GM18508 (cell line): ENCODE measurements around the gene STAU1.
"Not testable (repeated sequence)": the region's sequence is repeated elsewhere in the genome, so short reads cannot be mapped to it uniquely, and the experiment has no call there.

Experiments used
- ATAC-seq: cut with Tn5 transposase; IDR thresholded peaks from one replicate; pipeline ENCODE4 v1.9.1; 2021; ENCODE audit warnings: moderate number of reproducible peaks; ENCODE audit not compliant: insufficient read depth, unreplicated experiment

The STAU1 gene

DNA sequence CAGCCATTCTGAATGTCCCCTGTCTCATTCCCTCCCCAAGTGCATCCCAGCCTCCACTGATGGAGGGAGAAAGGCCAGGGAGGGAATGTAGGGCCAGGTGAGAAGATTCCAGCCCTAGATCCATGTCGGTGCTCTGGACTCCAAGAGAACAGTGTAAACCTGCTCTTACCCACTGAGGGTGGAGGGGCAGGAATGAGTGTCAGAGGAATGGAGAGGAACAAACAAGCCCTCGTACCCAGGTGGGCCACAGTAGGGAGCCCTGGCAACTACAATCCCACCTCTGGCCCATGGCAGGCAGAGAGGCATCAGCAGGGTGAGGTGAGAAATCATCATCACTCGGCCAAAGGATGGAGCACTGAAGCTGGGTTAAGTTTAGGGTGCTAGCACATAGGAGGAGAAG lies 54.6 kb downstream of the STAU1 start:
- no peak for ATAC-seq

DNA sequence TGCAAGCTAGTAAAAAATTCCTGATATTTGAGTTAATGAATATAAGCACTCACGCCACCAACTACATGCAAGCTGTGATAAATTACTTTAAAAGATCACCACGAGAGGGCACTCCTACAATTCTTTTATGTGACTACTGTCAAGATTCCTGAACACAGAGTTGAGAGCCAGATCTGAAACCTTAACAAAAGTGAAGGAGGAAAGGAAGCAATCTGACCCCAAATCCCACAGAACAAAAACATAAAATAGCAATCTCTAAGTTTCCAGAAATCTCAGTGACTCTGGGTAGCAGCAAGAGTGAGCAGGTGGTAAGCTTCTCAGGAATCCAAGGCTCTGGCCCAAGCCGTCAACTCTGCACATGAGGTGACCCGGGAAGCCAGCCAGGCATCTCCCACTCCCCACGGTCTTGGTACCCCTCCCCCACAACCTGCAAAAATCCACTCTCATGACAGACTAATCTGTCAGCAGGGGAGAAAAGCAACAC lies 55.1 kb downstream of the STAU1 start:
- ATAC-seq: no peak

DNA sequence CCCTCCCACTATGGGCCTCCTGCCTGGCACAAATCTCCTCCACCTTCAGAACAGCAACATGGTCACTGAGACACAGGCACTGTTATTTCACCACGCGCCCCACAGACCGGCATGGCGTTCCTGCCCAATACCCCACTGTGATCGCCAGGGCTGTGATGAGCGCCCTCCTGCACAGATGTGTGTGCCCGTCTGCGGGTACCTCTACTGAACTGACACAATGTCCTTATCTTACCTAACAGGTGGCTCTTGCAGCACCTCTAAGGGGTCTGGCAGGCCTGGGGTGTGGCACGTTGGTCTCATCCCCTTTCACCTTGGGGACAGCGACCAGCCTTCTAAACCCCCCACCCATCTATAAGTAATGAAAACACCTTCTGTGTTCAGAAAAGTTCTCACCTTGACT lies 64.2 kb downstream of the STAU1 start:
- ATAC-seq: no peak

DNA sequence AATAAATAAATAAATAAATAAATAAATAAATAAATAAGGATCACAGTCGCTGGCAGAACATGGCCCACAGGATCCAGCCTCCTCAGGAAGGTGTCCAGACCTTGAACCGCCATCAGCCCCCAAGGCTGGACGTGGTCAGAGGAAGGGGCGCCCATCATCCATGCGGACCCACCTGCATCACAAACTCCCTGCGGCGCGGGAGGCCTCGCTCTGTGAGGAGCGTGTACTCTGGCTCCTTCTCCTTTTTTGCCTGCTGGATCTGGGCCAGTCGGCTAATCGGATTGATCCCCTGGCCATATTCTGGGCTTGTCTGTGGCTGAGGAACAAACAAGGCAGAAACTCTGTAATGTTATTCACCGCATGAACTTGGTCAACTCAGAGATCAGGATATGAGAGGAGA lies 65.2 kb downstream of the STAU1 start:
- no peak for ATAC-seq

DNA sequence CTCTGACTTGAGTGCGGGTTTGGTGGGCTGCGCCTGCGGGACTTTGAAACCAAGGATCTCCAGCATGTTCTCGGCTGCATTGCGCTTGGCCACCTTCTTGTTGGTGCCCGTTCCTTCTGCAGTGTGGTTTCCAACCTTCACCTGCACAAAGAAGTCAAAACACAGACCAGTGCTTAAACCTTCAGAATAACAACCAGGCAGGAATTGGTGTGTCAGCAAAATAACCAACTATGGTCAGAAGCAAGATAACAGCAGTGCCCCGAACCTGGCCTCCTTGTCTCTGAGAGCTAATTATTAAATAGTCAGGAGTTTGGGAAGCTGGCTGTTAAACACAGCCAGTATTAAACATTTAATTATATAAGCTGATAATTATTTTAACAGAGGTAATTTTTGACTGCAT lies 68.1 kb downstream of the STAU1 start:
- no peak for ATAC-seq

DNA sequence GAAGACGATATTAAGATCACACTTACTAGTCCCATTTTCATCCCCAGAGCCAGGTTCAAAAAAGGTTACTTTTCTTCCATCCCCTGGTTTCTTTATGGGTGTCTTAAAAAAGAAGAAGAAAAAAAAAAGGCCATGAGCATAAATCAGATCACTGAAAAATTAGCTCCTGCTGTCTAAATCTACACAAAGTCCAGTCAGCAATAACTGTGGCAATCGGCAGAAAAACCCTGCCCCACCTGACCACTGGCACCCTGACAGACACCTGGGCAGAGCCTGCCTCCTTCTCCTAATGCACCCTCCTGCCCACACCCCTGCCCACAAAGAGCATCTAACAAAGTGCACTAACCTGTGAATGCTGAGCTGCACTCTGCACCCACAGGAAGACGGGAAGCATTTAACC lies 69.8 kb downstream of the STAU1 start:
- ATAC-seq: no peak

DNA sequence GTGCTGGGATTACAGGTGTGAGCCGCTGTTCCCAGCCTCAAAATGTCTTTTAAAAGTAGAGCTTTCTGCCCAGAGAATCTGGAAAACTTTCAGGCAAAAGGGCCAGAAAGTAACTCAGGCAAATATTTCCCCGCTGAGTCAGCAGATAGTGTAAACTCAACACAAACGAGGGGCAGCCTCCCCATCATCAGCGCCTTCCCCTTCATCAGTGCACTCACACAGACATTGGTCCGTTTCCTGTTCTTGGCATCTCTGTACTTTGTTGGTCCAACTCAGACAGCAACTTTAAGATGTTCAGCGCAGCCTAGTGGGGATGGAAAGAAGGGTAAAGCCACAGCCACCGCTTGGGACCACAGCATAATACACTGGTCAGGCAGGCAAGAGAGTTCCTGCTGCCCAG lies 72.6 kb downstream of the STAU1 start:
- no peak for ATAC-seq

DNA sequence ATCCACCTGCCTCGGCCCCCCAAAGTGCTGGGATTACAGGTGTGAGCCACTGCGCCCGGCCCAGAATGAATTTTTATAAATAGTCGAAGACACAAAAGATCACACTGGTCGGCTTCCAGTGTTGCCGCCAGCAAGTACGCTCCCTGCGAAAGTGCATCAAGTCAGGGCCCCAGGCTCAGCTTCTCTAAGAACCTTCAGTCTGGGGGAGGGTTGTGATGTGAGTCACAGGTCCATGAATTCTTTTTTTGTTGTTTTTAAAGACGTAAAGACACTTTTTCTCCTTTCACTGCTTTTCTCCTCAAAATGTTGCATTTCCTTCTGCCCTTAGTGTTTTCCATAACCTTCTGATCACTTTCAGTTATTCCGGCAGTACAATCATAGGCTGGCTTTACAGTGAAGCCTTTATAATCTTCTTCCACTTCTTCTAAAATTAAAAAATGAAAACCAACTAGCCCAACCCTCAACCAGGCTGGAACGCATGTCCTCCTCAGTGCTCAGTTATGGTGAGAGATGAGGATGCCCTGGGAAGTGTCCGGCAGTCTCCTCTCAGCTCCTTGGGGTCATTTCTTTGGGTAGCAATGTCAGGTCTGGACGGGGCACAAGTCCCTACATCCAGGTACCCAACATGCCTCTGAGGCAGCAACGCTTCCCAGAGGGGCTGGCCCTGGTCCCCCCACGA lies 75.4 kb downstream of the STAU1 start:
- ATAC-seq: no peak

DNA sequence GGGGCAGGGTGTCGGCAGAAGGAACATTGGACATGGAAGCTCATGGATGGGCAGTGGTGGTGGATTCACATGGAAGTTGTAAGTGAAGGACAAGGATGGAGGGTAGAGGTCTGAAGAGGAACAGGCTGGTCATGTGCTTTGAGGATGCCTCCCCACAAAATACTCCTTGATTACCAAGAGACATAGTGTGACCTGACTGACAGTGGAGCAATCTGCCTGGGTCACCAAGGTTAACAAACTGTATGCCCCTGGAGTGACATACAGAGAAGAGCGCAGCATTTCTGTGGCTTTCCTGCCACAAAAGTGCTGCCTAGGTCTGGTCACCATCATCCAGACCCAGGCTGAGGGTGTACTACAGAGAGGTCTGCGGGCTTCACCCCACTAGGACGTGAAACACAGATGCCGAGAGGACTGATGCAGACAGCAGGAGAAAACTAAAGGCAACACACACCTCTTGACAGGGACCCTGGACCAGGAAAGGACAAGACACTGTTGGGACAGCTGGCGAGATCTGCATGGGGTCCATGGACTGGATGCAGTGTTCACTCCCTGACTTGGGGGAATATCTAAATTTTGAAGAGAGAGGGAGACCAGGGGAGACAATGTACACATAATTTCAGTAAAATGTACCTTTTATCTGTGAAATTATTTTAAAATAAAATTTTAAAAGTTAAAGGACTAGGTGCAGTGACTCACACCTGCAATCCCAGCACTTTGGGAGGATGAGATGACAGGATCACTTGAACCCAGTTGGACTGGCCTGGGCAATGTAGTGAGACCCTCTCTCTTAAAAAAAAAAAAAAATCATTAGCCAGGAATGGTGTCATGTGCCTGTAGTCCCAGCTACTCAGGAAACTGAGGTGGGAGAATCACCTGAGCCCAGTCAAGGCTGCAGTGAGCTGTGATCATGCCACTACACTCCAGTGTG lies 77.1 kb downstream of the STAU1 start:
- no peak for ATAC-seq

DNA sequence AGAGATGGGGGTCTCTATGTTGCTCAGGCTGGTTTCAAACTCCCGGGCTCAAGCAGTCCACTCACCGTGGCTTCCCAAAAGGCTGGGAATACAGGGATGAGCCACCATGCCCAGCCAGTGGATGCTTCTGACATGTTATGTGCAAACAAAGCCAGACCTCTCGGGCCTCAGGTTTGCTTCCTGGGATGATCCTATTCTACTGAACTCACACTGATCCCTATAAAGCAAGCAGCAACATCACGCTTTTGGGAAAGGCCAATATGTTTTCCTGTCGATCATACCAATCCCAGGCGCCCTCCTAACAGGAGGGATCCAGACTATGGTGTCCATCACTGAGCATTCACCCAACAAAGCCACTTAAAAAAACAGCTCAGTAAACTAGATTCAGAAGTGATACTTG lies 81.8 kb downstream of the STAU1 start:
- no peak for ATAC-seq

DNA sequence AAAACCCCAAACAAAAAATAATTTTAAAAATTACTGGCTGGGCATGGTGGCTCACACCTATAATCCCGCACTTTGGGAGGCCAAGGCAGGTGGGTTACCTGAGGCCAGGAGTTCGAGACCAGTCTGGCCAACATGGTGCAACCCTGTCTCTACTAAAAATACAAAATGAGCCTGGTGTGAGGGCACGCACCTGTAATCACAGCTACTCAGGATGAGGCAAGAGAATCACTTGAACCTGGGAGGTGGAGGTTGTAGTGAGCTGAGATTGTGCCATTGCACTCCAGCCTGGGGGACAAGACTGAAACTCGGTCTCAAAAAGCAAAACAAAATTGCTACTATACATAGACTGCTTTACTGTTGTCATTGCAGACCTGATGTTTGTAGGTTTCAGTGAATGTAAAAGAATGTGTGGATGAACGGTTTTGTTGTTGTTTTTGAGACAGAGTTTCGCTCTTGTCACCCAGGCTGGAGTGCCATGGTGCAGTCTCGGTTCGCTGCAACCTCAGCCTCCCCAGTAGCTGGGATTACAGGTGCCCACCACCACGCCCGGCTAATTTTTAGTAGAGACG lies 83.1 kb downstream of the STAU1 start:
- ATAC-seq: not testable (repeated sequence)

DNA sequence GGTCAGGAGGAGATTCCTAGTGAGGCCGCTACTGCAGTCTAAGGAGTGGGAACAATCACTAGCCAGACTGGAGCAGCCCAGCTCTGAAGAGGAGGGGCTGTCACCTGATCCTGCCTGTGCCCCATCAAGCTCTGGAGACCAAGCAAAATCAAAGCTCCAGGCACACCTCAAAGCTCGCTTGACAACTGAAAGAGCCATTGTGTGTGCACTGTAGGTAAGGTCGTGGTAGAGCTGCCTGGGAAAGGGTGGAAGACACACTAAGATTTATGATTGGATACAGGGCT lies 83.8 kb downstream of the STAU1 start:
- no peak for ATAC-seq

DNA sequence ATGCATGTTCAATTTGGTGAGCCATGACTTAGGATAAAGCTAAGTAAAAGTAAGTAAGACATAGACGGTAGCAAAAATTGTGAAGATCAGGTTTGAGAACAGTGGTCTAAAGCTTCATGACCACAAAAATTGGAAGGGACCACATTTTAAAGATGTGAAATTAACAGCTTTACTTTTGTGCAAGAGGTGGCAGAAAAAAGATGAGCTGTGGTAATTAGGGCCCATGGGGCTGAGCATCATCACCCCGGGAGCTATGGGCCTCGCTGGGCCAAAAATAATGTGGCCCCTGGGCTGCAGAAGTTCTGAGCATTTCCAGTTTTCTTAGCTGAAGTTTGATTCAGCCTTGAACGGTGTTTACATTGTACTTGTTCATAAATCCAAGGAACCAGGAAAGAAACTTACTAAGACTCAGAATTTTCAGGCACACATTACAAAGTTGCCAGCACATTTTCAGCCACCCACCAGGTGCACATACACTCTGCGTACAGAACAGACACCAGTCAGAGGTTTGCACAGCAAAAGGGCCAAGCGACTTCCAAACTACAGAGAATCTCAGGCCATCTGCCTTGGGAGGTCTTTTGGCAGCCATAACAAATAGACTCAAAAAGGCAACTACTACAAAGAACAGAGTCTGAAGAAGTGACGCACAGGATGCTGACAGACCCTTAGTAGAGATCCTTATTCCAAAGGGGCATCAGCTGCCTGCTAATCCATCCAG lies 84.3 kb downstream of the STAU1 start:
- ATAC-seq: no peak

DNA sequence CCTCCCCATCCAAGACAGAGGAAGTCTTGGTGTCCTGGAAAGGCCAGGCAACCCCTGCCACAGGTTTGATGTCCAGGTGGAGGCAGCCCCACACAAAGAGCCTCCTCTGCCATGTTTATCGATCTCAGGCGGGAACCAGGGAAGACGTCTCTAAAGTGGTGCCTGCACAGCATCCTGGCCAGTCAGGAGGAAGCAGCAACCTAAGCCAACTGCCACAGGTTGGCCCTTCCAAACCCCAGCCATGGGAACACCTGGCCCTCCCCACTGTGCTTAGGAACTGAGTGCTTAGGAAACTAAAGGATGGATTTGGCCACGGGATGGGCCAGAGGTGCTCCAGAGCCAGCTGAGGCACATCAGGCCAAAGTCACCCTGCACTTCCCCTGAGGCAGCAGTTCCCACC lies 85.1 kb downstream of the STAU1 start:
- ATAC-seq: no peak

DNA sequence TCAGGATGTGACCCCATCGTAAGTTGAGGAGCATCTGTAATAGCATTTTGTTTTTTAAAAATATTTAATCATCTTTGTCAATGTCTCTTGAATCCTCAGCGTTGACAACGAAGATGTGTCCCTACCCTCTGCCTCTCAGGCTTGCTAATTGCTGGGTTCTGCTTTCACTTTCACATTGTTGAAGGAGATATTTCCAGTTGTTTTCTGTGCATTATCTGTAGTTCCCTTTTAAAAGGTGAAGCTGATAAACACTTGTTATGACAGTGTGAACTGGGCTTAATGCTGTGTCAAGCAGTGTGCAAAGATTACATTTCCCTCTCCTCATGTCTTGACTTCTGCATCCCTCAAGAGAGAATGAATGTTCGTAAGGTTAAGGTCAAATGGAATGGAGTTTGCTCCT lies 87.2 kb downstream of the STAU1 start:
- no peak for ATAC-seq

DNA sequence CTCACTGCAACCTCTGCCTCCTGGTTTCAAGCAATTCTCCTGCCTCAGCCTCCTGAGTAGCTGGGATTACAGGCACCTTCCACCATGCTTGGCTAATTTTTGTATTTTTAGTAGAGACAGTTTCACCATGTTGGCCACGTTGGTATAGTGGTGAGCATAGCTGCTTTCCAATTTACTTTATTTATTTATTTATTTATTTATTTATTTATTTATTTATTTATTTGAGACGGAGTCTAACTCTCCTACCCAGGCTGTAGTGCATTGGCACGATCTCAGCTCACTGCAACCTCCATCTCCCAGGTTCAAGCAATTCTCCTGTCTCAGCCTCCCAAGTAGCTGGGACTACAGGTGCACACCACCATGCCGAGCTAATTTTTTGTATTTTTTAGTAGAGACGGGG lies 87.8 kb downstream of the STAU1 start:
- ATAC-seq: not testable (repeated sequence)

DNA sequence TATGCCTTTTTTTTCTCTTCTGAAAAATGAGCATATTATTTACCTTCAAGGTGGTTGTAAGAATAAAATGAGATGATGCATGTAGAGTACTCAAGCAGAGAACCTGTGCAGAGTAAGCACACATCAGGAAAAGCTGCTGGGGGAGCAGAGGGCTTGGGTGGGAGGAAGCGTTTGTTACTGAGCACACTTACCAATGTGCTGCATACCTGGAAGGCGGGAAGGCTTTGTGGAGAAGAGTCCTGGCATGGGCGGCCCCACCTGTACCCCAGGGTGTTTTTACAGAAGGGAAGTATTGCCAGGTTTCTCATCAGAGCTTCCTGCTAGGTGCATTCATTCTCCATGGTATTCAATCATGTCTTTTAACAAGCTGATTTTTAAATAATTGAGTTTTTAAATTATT lies 89.1 kb downstream of the STAU1 start:
- no peak for ATAC-seq

DNA sequence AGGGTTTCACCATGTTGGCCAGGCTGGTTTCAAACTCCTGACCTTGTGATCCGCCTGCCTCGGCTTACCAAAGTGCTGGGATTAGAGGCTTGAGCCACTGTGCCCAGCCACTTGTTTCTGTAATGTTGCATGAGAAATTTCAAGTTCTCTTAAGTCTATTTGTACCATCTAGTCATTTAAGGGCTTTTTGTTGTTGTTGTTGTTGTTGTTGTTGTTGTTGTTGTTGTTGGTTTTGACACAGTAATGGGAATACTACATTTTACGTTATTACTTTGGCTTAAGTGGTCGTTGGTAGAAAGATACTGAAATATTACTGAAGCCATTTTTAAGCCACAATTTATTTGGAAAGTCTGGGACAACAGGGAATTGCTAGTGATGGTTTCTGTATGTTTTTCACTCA lies 90.0 kb downstream of the STAU1 start:
- ATAC-seq: no peak

DNA sequence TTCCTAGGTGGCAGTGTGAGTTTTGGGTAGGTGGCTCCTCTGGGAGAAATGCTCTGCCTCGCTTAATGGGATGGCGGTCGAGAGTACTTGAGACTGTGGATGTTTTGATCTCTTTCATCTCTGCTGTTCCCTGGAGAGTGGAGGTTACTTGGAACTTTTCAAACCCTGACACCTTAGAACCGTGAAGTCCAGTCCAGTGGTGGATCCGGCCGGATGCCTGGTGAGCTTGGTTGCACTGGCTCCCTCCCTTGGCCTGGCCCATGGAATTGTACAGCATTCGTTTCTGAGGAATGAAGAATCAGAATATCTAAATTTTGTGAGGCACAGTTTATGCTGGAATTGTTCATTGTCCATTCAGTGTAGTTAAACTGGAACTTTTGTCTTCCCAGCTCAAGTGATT lies 91.0 kb downstream of the STAU1 start:
- no peak for ATAC-seq

DNA sequence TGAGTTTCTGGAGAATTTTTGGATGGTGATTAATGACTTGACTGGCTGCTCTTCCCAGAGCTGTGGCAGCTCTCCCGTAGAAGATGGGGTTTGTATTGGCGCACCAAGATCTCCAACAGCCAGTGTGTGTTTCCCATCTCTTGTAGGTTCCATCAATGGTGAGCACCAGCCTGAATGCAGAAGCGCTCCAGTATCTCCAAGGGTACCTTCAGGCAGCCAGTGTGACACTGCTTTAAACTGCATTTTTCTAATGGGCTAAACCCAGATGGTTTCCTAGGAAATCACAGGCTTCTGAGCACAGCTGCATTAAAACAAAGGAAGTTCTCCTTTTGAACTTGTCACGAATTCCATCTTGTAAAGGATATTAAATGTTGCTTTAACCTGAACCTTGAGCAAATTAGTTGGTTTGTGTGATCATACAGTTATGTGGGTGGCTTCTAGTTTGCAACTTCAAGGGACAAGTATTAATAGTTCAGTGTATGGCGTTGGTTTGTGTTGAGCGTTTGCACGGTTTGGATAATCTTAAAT lies 91.9 kb downstream of the STAU1 start:
- ATAC-seq: no peak

DNA sequence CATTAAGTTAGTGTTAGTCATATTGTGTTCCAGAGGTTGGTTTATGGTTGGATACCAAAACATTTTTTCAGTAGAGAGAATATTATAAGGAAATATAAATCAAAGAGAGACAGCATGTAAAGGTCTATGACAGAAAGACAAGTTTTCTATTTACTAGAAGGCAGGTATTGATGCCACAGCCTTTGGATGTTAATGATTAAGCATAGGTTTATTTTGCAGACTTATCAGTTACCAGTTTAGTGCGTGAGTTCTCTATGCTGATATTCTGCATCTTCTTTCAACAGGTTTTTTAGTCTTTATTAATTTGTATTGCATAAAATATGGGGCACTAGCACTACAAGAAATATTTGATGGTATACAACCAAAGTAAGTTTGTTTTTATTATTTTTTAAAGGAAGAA lies 96.4 kb downstream of the STAU1 start:
- no peak for ATAC-seq
